Testis (tissue), 3 donors: Measurements from ENCODE around the gene NPC1L1. TPM values are rescaled to one million over a fixed set of nuclear protein-coding genes. Genes with fewer than 3 reads are reported as not detected.

Experiments
- DNase-seq: peaks from one replicate; pipeline ENCODE4 v3.0.0-alpha.2; 2019
- H3K27ac ChIP-seq, 2 donors: fragments of 200-600 bp; sonication (generic); one replicate each; pipeline ENCODE4 v1.5.1; 2019
- H3K27me3 ChIP-seq: fragments of 200-600 bp; sonication (generic); one replicate; pipeline ENCODE4 v1.5.1; 2019
- H3K36me3 ChIP-seq: fragments of 200-600 bp; sonication (generic); one replicate; pipeline ENCODE4 v1.5.1; 2017; ENCODE audit warnings: low read depth; ENCODE audit errors: missing control alignments
- H3K4me1 ChIP-seq: fragments of 200-600 bp; sonication (generic); one replicate; pipeline ENCODE4 v1.5.1; 2019
- H3K4me3 ChIP-seq, 2 donors: fragments of 200-600 bp; sonication (generic); one replicate each; pipeline ENCODE4 v1.5.1; 2017 to 2019
- H3K9me3 ChIP-seq: fragments of 200-600 bp; sonication (generic); one replicate; pipeline ENCODE4 v1.5.1; 2017
- CTCF ChIP-seq, 3 experiments: fragments of 450-650 bp in 2 of 3; fragments of 200-600 bp in 1 of 3; sonication (generic) in 1 of 3; IDR thresholded peaks; one replicate each; pipeline ENCODE4 v1.5.1; 2016 to 2019; ENCODE audit warnings: antibody characterized with exemption in 3 of 3, mild to moderate bottlenecking in 2 of 3, moderate library complexity in 1 of 3
- POLR2A ChIP-seq: fragments of 450-650 bp; IDR thresholded peaks from one replicate; pipeline ENCODE4 v1.6.1; 2017; ENCODE audit warnings: antibody characterized with exemption, mild to moderate bottlenecking, moderate library complexity
- WGBS, 2 donors: methylation state at CpG; one replicate each; pipeline ENCODE4 v1.1.5; 2018; 5-methylcytosine and 5-hydroxymethylcytosine counted together
- intact Hi-C: fragments of 100-400 bp; cut with DNase I; formaldehyde crosslinking; loops from one replicate; pipeline ENCODE4 v1.15.1; 2023; ENCODE audit warnings: low total_unique reads
- polyA plus RNA-seq: library from polyadenylated mRNA; stranded (reverse); fragments of 350-450 nt; fragmentation: Illumina TruSeq; extraction: RNeasy Lipid Tissue Mini Kit (QIAGEN cat#74804); gene quantifications from one replicate; pipeline ENCODE4 v1.2.3, GENCODE V29; 2014; ENCODE audit warnings: low read depth, low replicate concordance; ENCODE audit not compliant: insufficient read depth
- total RNA-seq, 2 donors: library from RNA; depleted of rRNA; stranded (reverse); fragments of >200 nt; gene quantifications; one replicate each; pipeline ENCODE4 v1.2.3, GENCODE V29; 2016

The NPC1L1 gene
- total and polyA plus RNA-seq, 3 donors from 2014 or later, result 0.37 to 0.83 (median 0.55) TPM

GRCh38 chr7:44469461-44470134 is 71.5 kb downstream of the NPC1L1 start:
- Histone ChIP-seq H3K27me3 (no peaks in the 10 kb centered on the region), H3K9me3 (no peaks in the 10 kb centered on the region), H3K4me3 (no peak overlapping the region), H3K4me1 (peaks cover 28% of the 10 kb centered on the region), H3K27ac (no peak overlapping the region), H3K36me3 (no peaks in the 10 kb centered on the region)
- WGBS, 2 donors, result 44 to 47% methylated on average over 4 of the region's 4 CpGs
- TF ChIP-seq POLR2A, result no peak
- no peak for TF ChIP-seq CTCF (IDR thresholded peaks at IDR 0.05)
- DNase-seq, result no peak
- intact Hi-C loops, result loop anchor here (10.0 kb wide), 1 partner anchor 225 kb away; no protein-coding TSS in a partner anchor

- H3K4me1 ChIP-seq, result peaks cover 28% of the 10 kb centered on the region
- intact Hi-C loops, result no loop called here
- WGBS, 2 donors, result 89 to 94% methylated on average over 4 of the region's 4 CpGs
Observed at GRCh38 chr7:44467217-44467548, 73.9 kb downstream of the NPC1L1 start.

GRCh38 chr7:44466300-44467216 is 74.6 kb downstream of the NPC1L1 start:
- Histone ChIP-seq H3K4me3 (no peak overlapping the region), H3K4me1 (peaks cover 28% of the 10 kb centered on the region), H3K27ac (no peak overlapping the region), H3K27me3 (no peaks in the 10 kb centered on the region), H3K36me3 (no peaks in the 10 kb centered on the region), H3K9me3 (no peaks in the 10 kb centered on the region)
- intact Hi-C loops, result no loop called here
- no peak for DNase-seq
- 61 to 68% methylated on average over 4 of the region's 4 CpGs for WGBS, 2 donors
- TF ChIP-seq CTCF (IDR thresholded peaks at IDR 0.05) (no peak), POLR2A (no peak)

More at GRCh38 chr7:44467217-44467548, 73.9 kb downstream of the NPC1L1 start:
- H3K36me3 ChIP-seq, result no peaks in the 10 kb centered on the region
- TF ChIP-seq POLR2A (no peak), CTCF (IDR thresholded peaks at IDR 0.05) (no peak)
- no peak for DNase-seq
- H3K27ac ChIP-seq, result no peak overlapping the region
- no peaks in the 10 kb centered on the region for H3K9me3 ChIP-seq
- no peak overlapping the region for H3K4me3 ChIP-seq
- no peaks in the 10 kb centered on the region for H3K27me3 ChIP-seq

GRCh38 chr7:44465490-44465889 is 75.6 kb downstream of the NPC1L1 start:
- peaks cover 28% of the 10 kb centered on the region for H3K4me1 ChIP-seq
- H3K27ac ChIP-seq, result no peak overlapping the region
- H3K36me3 ChIP-seq, result no peaks in the 10 kb centered on the region
- no peak for DNase-seq
- H3K27me3 ChIP-seq, result no peaks in the 10 kb centered on the region
- TF ChIP-seq CTCF (IDR thresholded peaks at IDR 0.05), result no peak
- TF ChIP-seq POLR2A, result no peak
- 61 to 65% methylated on average over 5 of the region's 5 CpGs for WGBS, 2 donors
- H3K9me3 ChIP-seq, result no peaks in the 10 kb centered on the region
- intact Hi-C loops, result no loop called here
- H3K4me3 ChIP-seq, result no peak overlapping the region
